ENCODE measurements around the gene C1QB.

DNA sequence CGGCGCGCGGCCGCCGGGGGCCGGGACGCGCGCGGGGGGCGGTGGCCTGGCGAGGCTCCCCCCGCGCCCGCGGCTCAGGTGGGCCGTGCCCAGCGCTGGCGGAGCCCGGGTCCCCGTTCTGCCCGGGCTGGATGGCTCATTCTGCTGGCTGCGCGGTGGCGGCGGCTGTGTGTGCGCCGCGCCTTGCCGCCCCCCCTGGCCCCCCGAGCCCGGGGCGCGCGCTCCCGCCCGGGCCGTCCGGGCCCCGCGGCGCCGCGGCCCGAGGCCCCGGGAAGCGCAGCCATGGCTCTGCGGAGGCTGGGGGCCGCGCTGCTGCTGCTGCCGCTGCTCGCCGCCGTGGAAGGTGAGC, 57.6 kb downstream of the C1QB start, which contains the start of gene EPHB2:
- TF ChIP-seq, protein P1, sequence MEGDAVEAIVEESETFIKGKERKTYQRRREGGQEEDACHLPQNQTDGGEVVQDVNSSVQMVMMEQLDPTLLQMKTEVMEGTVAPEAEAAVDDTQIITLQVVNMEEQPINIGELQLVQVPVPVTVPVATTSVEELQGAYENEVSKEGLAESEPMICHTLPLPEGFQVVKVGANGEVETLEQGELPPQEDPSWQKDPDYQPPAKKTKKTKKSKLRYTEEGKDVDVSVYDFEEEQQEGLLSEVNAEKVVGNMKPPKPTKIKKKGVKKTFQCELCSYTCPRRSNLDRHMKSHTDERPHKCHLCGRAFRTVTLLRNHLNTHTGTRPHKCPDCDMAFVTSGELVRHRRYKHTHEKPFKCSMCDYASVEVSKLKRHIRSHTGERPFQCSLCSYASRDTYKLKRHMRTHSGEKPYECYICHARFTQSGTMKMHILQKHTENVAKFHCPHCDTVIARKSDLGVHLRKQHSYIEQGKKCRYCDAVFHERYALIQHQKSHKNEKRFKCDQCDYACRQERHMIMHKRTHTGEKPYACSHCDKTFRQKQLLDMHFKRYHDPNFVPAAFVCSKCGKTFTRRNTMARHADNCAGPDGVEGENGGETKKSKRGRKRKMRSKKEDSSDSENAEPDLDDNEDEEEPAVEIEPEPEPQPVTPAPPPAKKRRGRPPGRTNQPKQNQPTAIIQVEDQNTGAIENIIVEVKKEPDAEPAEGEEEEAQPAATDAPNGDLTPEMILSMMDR (conservative IDR thresholded peaks at IDR 0.05 in 1 of 2, IDR thresholded peaks at IDR 0.05 in 1 of 2; ENCODE audit: extremely low read depth in 1 of 2, insufficient read depth in 1 of 2, low read depth in 1 of 2, low read length in 2 of 2) = no peak
- no peak for TF ChIP-seq EZH2 (IDR thresholded peaks at IDR 0.05; ENCODE audit: borderline replicate concordance, low read length)
